Ascending aorta (tissue), 2 donors: ENCODE data around the gene ING1. TPM values are rescaled to one million over a fixed set of nuclear protein-coding genes. Genes with fewer than 3 reads are reported as not detected.

Experiments
- DNase-seq, 2 donors: peaks; one replicate each; pipeline ENCODE4 v3.0.0-alpha.2; 2019; ENCODE audit warnings: low spot score in 2 of 2
- H3K27ac ChIP-seq, 2 donors: fragments of 200-600 bp; sonication (generic); one replicate each; pipeline ENCODE4 v1.5.1; 2016 to 2017; ENCODE audit warnings: mild to moderate bottlenecking in 1 of 2
- H3K27me3 ChIP-seq: fragments of 200-600 bp; sonication (generic); one replicate; pipeline ENCODE4 v1.5.1; 2017
- H3K36me3 ChIP-seq, 2 donors: fragments of 200-600 bp; sonication (generic); one replicate each; pipeline ENCODE4 v1.5.1; 2016
- H3K4me1 ChIP-seq, 2 donors: fragments of 200-600 bp; sonication (generic); one replicate each; pipeline ENCODE4 v1.5.1; 2016 to 2017; ENCODE audit warnings: mild to moderate bottlenecking in 1 of 2
- H3K4me3 ChIP-seq, 2 donors: fragments of 200-600 bp; sonication (generic); one replicate each; pipeline ENCODE4 v1.5.1; 2016 to 2017; ENCODE audit warnings: mild to moderate bottlenecking in 1 of 2
- H3K9me3 ChIP-seq, 2 donors: fragments of 200-600 bp; sonication (generic); one replicate each; pipeline ENCODE4 v1.5.1; 2016
- intact Hi-C: fragments of 100-400 bp; cut with DNase I; formaldehyde crosslinking; loops from one replicate; pipeline ENCODE4 v1.15.1; 2023
- total RNA-seq: library from RNA; depleted of rRNA; stranded (reverse); fragments of >200 nt; gene quantifications from one replicate; pipeline ENCODE4 v1.1.0, GENCODE V29; 2016
- TF ChIP-seq, protein P1 (sequence below), 3 experiments: fragments of 200-600 bp in 2 of 3; fragments of 450-650 bp in 1 of 3; sonication (generic) in 2 of 3; IDR thresholded peaks; one replicate each; pipeline ENCODE4 v1.5.1; 2016 to 2019; ENCODE audit warnings: antibody characterized with exemption in 3 of 3, mild to moderate bottlenecking in 1 of 3, moderate library complexity in 1 of 3

Gene ING1, protein sequence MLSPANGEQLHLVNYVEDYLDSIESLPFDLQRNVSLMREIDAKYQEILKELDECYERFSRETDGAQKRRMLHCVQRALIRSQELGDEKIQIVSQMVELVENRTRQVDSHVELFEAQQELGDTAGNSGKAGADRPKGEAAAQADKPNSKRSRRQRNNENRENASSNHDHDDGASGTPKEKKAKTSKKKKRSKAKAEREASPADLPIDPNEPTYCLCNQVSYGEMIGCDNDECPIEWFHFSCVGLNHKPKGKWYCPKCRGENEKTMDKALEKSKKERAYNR
- 12.0 TPM for total RNA-seq

DNA sequence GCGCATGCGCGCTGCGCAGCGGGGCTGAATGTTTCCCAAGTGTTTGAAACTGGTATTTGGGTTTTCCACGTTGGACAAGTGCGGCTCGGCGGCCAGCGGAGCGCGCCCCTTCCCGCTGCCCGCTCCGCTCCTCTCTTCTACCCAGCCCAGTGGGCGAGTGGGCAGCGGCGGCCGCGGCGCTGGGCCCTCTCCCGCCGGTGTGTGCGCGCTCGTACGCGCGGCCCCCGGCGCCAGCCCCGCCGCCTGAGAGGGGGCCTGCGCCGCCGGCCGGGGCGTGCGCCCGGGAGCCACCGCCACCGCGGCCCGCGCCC is at the start of gene ING1:
TSS of gene ING1 (plus strand) at position 59 of the 311 bp plus-strand sequence. CDS start 450 bp downstream, outside the sequence.
- intact Hi-C loops = loop anchor here (2.0 to 10.0 kb wide), 8 partner anchors 99 to 659 kb away; partner anchors contain the start of genes NAXD and RAB20
- Histone ChIP-seq H3K4me1 (peaks cover 4 to 20% of the 10 kb centered on the region in 2 donors), H3K36me3 (no peaks in the 10 kb centered on the region), H3K27ac (peak within 1 kb of the TSS; percentile 98 to 100), H3K9me3 (no peaks in the 10 kb centered on the region), H3K27me3 (no peaks in the 10 kb centered on the region), H3K4me3 (peak within 1 kb of the TSS; percentile 71 to 90)
- TF ChIP-seq, protein P1, sequence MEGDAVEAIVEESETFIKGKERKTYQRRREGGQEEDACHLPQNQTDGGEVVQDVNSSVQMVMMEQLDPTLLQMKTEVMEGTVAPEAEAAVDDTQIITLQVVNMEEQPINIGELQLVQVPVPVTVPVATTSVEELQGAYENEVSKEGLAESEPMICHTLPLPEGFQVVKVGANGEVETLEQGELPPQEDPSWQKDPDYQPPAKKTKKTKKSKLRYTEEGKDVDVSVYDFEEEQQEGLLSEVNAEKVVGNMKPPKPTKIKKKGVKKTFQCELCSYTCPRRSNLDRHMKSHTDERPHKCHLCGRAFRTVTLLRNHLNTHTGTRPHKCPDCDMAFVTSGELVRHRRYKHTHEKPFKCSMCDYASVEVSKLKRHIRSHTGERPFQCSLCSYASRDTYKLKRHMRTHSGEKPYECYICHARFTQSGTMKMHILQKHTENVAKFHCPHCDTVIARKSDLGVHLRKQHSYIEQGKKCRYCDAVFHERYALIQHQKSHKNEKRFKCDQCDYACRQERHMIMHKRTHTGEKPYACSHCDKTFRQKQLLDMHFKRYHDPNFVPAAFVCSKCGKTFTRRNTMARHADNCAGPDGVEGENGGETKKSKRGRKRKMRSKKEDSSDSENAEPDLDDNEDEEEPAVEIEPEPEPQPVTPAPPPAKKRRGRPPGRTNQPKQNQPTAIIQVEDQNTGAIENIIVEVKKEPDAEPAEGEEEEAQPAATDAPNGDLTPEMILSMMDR (IDR thresholded peaks at IDR 0.05) = peak in 1 of 3 experiments; percentile 7
- DNase-seq = no peak

DNA sequence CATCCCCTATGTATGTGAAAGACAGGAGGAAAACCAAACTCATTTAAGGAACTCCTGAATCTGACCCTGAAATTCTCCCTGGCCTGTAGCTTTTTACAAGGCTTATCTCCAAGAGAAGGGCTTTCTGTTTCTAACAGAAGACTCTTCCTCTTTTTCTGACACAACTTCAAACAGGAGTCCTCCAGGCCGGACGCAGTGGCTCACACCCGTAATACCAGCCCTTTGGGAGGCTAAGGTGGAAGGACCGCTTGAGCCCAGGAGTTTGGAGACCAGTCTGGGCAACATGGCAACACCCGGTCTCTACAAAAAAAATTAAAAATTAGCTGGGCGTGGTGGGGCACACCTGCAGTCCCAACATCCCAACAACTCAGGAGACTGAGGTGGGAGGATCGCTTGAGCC is 49.5 kb upstream of the ING1 start:
- intact Hi-C loops = no loop called here
- H3K4me1 ChIP-seq = no peaks in the 10 kb centered on the region
- peaks cover 43 to 88% of the 10 kb centered on the region in 2 donors for H3K36me3 ChIP-seq
- no peak overlapping the region for H3K27ac ChIP-seq
- no peaks in the 10 kb centered on the region for H3K27me3 ChIP-seq
- TF ChIP-seq, protein P1 (IDR thresholded peaks at IDR 0.05) = no peak
- no peak for DNase-seq
- H3K9me3 ChIP-seq = peaks cover 4 to 5% of the 10 kb centered on the region in 2 donors
- no peak overlapping the region for H3K4me3 ChIP-seq

DNA sequence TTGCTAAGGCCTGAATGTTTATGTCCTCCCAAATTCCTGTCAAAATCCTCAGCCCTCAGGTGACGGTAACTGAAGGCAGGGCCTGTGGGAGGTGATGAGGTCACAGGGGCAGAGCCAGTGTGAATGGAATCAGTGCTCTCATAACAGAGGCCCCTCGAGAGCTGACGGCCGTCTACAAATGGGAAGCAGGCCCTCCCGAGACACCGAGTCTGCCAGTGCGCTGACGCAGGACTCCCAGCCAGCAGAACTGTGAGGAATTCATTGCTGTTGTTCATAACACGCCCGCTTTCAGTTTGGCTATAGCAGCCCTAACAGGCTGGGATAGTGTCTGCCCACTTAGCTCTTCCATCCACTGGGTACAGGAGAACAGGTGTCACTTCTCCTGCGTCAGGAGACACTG is 48.8 kb upstream of the ING1 start:
- Histone ChIP-seq H3K9me3 (peaks cover 4 to 5% of the 10 kb centered on the region in 2 donors), H3K4me3 (no peak overlapping the region), H3K4me1 (no peaks in the 10 kb centered on the region), H3K27ac (no peak overlapping the region), H3K36me3 (peaks cover 45 to 90% of the 10 kb centered on the region in 2 donors), H3K27me3 (no peaks in the 10 kb centered on the region)
- no peak for DNase-seq
- intact Hi-C loops = no loop called here
- TF ChIP-seq, protein P1 (IDR thresholded peaks at IDR 0.05) = no peak

DNA sequence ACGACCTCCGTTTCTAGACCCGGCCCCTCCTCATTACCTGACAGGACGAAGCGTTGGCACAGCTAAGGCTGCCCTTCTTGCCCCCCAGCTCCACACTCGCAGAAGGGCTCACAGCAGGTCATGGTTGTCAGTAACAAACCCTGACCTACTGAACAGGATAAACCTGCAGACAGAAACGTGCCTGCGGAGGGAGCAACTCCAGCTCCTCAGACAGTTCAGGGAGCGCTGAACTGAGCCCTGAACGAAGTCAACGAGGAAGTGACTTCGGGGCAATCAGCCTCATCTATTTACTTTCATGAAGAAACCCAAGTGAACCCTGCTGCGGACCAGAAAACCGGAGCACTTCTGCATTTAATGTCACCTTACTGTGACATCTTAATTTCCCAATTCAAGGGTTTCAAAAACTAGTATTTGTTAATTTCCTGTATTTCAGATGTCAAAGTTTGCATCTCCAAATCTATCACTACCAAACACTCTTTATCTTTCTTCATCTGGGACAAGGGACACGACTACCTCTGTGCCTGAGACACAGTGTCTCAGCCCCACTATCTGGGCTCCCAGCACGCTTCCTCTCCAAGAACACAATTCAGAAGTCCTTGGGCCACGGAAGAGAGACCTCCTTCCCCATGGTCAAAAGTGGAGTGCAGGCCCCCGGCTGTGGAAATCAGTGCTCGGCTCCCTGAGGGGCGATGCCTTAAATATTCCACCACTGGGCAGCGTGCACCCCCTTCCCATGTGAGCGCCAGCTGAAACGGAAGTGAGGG is 47.8 kb upstream of the ING1 start:
- peaks cover 45 to 89% of the 10 kb centered on the region in 2 donors for H3K36me3 ChIP-seq
- TF ChIP-seq, protein P1 (IDR thresholded peaks at IDR 0.05) = no peak
- no peak for DNase-seq
- H3K9me3 ChIP-seq = peaks cover 0 to under 1% of the 10 kb centered on the region in 2 donors
- no peaks in the 10 kb centered on the region for H3K27me3 ChIP-seq
- H3K27ac ChIP-seq = no peak overlapping the region
- intact Hi-C loops = no loop called here
- no peak overlapping the region for H3K4me3 ChIP-seq
- H3K4me1 ChIP-seq = no peaks in the 10 kb centered on the region

DNA sequence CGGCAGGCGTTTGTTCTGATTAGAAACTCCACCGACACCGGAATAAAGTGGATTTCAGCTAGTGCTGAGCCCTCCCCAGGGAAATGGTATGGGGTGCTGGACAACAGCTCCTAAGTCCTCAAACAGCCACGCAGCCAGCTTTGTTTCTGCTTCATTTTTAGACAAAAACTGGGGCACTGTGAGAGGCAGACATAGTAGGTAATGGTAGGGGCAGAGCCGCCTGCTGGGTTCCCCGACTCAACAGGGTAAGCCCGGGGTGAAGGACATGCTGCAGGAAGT is 47.3 kb upstream of the ING1 start:
- no peak for DNase-seq
- TF ChIP-seq, protein P1 (IDR thresholded peaks at IDR 0.05) = no peak
- Histone ChIP-seq H3K27ac (no peak overlapping the region), H3K9me3 (no peaks in the 10 kb centered on the region), H3K4me3 (no peak overlapping the region), H3K4me1 (no peaks in the 10 kb centered on the region), H3K36me3 (peaks cover 45 to 84% of the 10 kb centered on the region in 2 donors), H3K27me3 (no peaks in the 10 kb centered on the region)
- intact Hi-C loops = no loop called here
